Measurements from ENCODE around the gene CXCL3. TPM values are rescaled to one million over a fixed set of nuclear protein-coding genes. Genes with fewer than 3 reads are reported as not detected.

Gene CXCL3
- total RNA-seq, 4 donors from 2014 or later, result 1.1 to 26.9 (median 6.7) TPM

DNA sequence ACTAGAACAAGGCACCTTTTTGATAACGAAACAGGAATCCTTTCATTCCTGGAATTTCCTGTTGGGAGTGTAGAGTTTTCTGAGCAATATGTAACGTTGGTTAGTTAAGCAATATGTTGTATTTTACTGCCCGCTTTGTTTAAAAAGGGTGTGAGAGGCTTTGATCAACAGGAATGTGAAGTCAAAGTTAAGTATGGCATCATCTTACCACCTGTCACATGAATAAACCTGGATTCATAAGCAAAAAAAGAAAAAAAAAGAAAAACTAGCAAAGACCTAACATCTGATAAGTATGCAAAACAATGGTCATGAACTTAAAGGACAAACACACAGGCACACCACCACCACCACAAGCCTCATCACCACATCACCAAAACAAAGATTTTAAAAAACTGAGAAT is 33.0 kb downstream of the CXCL3 start:
- ATAC-seq (ENCODE audit: low FRiP score) (no peak), DNase-seq (ENCODE audit: low spot score) (no peak)
- no peak for TF ChIP-seq CTCF (IDR thresholded peaks at IDR 0.05)

- DNase-seq (ENCODE audit: low spot score) (no peak), ATAC-seq (ENCODE audit: low FRiP score) (no peak)
- no peak for TF ChIP-seq CTCF (IDR thresholded peaks at IDR 0.05)
Measured at GRCh38 chr4:74004668-74005067, 33.8 kb downstream of the CXCL3 start.

GRCh38 chr4:74000301-74000700 is 38.2 kb downstream of the CXCL3 start:
- DNase-seq (ENCODE audit: low spot score) (no peak), ATAC-seq (ENCODE audit: low FRiP score) (no peak)
- no peak for TF ChIP-seq CTCF (IDR thresholded peaks at IDR 0.05)

- ATAC-seq (ENCODE audit: low FRiP score), result peak; percentile 71
- DNase-seq (ENCODE audit: low spot score), result no peak
- TF ChIP-seq CTCF (IDR thresholded peaks at IDR 0.05), result no peak
Measured at GRCh38 chr4:73998040-73999011, 40.2 kb downstream of the CXCL3 start, which contains the start of gene CXCL5. CXCL5 (minus strand) TSS chr4:73998677; CDS start chr4:73998581, 96 bp downstream.

DNA sequence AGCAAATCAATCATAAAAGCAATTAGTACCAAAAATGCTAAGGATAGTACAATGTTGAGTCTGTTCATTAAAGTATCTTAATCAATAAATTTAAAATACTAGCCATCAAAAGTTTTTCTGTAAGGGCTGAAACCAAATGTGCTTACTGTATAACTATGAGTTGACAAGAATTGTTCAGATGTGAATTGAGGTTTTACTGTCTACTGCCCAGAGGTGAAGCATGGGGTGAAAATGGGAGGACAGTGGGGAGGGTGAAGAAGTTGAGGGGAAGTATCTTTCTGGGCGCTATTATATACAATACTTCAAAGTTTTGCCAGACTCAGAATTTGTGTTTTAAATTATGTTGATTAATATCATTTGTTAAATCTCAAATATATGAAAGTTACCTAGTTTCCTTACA is 46.4 kb downstream of the CXCL3 start:
- ATAC-seq (ENCODE audit: low FRiP score) (no peak), DNase-seq (ENCODE audit: low spot score) (no peak)
- TF ChIP-seq CTCF (IDR thresholded peaks at IDR 0.05), result no peak

- DNase-seq (ENCODE audit: low spot score) (no peak), ATAC-seq (ENCODE audit: low FRiP score) (no peak)
- no peak for TF ChIP-seq CTCF (IDR thresholded peaks at IDR 0.05)
Measured at GRCh38 chr4:73991742-73992000, 46.8 kb downstream of the CXCL3 start.
